SK-N-SH (cell line): Measurements from ENCODE around the gene GALE. TPM values are rescaled to one million over a fixed set of nuclear protein-coding genes. Genes with fewer than 3 reads are reported as not detected.

Experiments used
- CTCF ChIA-PET: fragments of 300-600, 350-600 bp; formaldehyde crosslinking; extraction: SDS; loops from one replicate; lab custom pipeline; 2021; lab: Yijun Ruan, JAX
- POLR2A ChIA-PET: fragments of 350-600 bp; sonication (Branson Sonifier 250); formaldehyde crosslinking; extraction: SDS; loops from one replicate; lab custom pipeline; 2020; ENCODE audit warnings: antibody characterized with exemption, inconsistent platforms; lab: Yijun Ruan, JAX
- DNase-seq: peaks from one replicate; pipeline ENCODE4 v3.0.0; 2012
- H2AFZ ChIP-seq: fragments of 200-600 bp; sonication (generic); 2 replicates; pipeline ENCODE4 v1.8.1; 2016; ENCODE audit warnings: antibody characterized with exemption, mild to moderate bottlenecking, low read depth
- H3F3A ChIP-seq: fragments of 200-600 bp; sonication (generic); replicated peaks from 2 replicates; pipeline ENCODE3; 2016; ENCODE audit warnings: antibody characterized with exemption, mild to moderate bottlenecking; ENCODE audit not compliant: insufficient read depth
- H3K27ac ChIP-seq, 2 experiments: fragments of 200-500 bp in 1 of 2; fragments of 200-600 bp in 1 of 2; sonication (Bioruptor generic) in 1 of 2; sonication (generic), shearing (Covaris generic) in 1 of 2; 2 replicates each; pipeline versions ENCODE4 v1.5.1 to v1.6.1; 2014 to 2016; ENCODE audit warnings: low read depth in 2 of 2, inconsistent platforms in 1 of 2, low read length in 1 of 2, mild to moderate bottlenecking in 1 of 2, mixed read lengths in 1 of 2
- H3K27me3 ChIP-seq: fragments of 200-600 bp; sonication (generic), shearing (Covaris generic); 2 replicates; pipeline ENCODE4 v1.6.1; 2016; ENCODE audit warnings: mixed run types; ENCODE audit not compliant: insufficient read depth
- H3K36me3 ChIP-seq, 2 experiments: fragments of 200-500 bp in 1 of 2; fragments of 200-600 bp in 1 of 2; sonication (Bioruptor generic) in 1 of 2; sonication (generic) in 1 of 2; replicated peaks in 1 of 2; 2 replicates each; pipeline versions ENCODE3 to v1.5.1; 2014 to 2016; ENCODE audit warnings: low read length in 1 of 2, mild to moderate bottlenecking in 1 of 2; ENCODE audit not compliant: insufficient read depth in 2 of 2, control insufficient read depth in 1 of 2
- H3K4me1 ChIP-seq, 2 experiments: fragments of 200-500 bp in 1 of 2; fragments of 200-600 bp in 1 of 2; sonication (Bioruptor generic) in 1 of 2; sonication (generic), shearing (Covaris generic) in 1 of 2; 2 replicates each; pipeline versions ENCODE4 v1.5.1 to v1.6.1; 2014 to 2016; ENCODE audit warnings: low read depth in 1 of 2, low read length in 1 of 2, mixed run types in 1 of 2; ENCODE audit not compliant: insufficient read depth in 2 of 2, control insufficient read depth in 1 of 2
- H3K4me2 ChIP-seq: fragments of 200-600 bp; sonication (generic), shearing (Covaris generic); 2 replicates; pipeline ENCODE4 v1.6.1; 2017; ENCODE audit warnings: mixed run types
- H3K4me3 ChIP-seq, 2 experiments: fragments of 200-500 bp in 1 of 2; fragments of 200-600 bp in 1 of 2; sonication (Bioruptor generic) in 1 of 2; sonication (generic), shearing (Covaris generic) in 1 of 2; 2 replicates each; pipeline versions ENCODE4 v1.5.1 to v1.8.1; 2014 to 2016; ENCODE audit warnings: low read depth in 2 of 2, inconsistent platforms in 1 of 2, low read length in 1 of 2, mild to moderate bottlenecking in 1 of 2, mixed read lengths in 1 of 2, moderate library complexity in 1 of 2
- H3K79me2 ChIP-seq: fragments of 200-600 bp; sonication (generic); 2 replicates; pipeline ENCODE4 v1.8.1; 2017; ENCODE audit warnings: mild to moderate bottlenecking; ENCODE audit not compliant: insufficient read depth
- H3K9ac ChIP-seq: fragments of 200-600 bp; sonication (generic); 2 replicates; pipeline ENCODE4 v1.6.1; 2017; ENCODE audit warnings: mixed run types
- H3K9me2 ChIP-seq: fragments of 200-600 bp; sonication (generic); 2 replicates; pipeline ENCODE4 v1.6.1; 2017; ENCODE audit warnings: mixed run types
- H3K9me3 ChIP-seq: fragments of 200-600 bp; sonication (generic); 2 replicates; pipeline ENCODE4 v1.6.1; 2017; ENCODE audit warnings: mixed run types, mild to moderate bottlenecking, moderate library complexity
- H4K20me1 ChIP-seq: fragments of 200-600 bp; sonication (generic); 2 replicates; pipeline ENCODE4 v1.6.1; 2017; ENCODE audit warnings: mild to moderate bottlenecking, mixed run types; ENCODE audit not compliant: insufficient read depth
- CHD2 ChIP-seq: fragments of 150-350 bp; IDR thresholded peaks from 2 replicates; pipeline ENCODE4 v1.6.1; 2018; ENCODE audit warnings: low read length; ENCODE audit not compliant: partially characterized antibody
- JUND ChIP-seq: IDR thresholded peaks from 2 replicates; pipeline ENCODE4 v1.4.0; 2012
- MAX ChIP-seq: IDR thresholded peaks from 2 replicates; pipeline ENCODE4 v1.4.0; 2012; ENCODE audit warnings: low read depth
- MXI1 ChIP-seq: IDR thresholded peaks from 2 replicates; pipeline ENCODE4 v1.6.1; 2012; ENCODE audit warnings: mild to moderate bottlenecking, low read depth, low read length, improper control_type of control experiment
- RCOR1 ChIP-seq: fragments of 150-350 bp; IDR thresholded peaks from 2 replicates; pipeline ENCODE4 v1.6.1; 2017; ENCODE audit warnings: antibody characterized with exemption, low read length
- WGBS: methylation state at CpG from one replicate; pipeline ENCODE4 v1.1.6; 2017; ENCODE audit warnings: low lambda C conversion rate; 5-methylcytosine and 5-hydroxymethylcytosine counted together
- polyA plus RNA-seq, 3 experiments: library from polyadenylated mRNA; depleted of rRNA; stranded (reverse); fragments of >200 nt; gene quantifications; 2 replicates each; pipeline ENCODE4 v1.2.3, GENCODE V29; 2012
- TF ChIP-seq, protein P1 (sequence below): fragments of 150-350 bp; IDR thresholded peaks from 2 replicates; pipeline ENCODE4 v1.6.1; 2016; ENCODE audit warnings: mild to moderate bottlenecking, low read depth, low read length

Gene GALE
- polyA plus RNA-seq, 1 of the 3 experiments (the other 2 are of a cell fraction): 71.7 TPM

- Histone ChIP-seq H3K9ac (no peak overlapping the region), H2AFZ (no peak overlapping the region), H3K27me3 (no peaks in the 10 kb centered on the region), H4K20me1 (no peaks in the 10 kb centered on the region), H3K9me2 (no peaks in the 10 kb centered on the region), H3K27ac (peak overlapping the region in 1 of 2 experiments; percentile 89; a peak in 2 of 4 replicates), H3K9me3 (no peaks in the 10 kb centered on the region), H3K4me1 (peaks cover 5 to 30% of the 10 kb centered on the region in 2 experiments; a peak in 1 of 4 replicates), H3K36me3 (peaks cover 5 to 12% of the 10 kb centered on the region in 2 experiments), H3K4me3 (no peak overlapping the region; a peak in 1 of 4 replicates), H3F3A (peaks cover 15% of the 10 kb centered on the region), H3K79me2 (no peaks in the 10 kb centered on the region; the same call in 1 of the 2 replicates), H3K4me2 (peak overlapping the region; percentile 100)
- ChIA-PET CTCF (interaction anchor here (0.9 to 5.7 kb wide), 9 partner anchors 8 to 227 kb away, joined by 3 to 47 read pairs (median 4); no protein-coding TSS in a partner anchor), POLR2A (interaction anchor here (0.9 to 4.1 kb wide), 6 partner anchors 10 to 157 kb away, joined by 3 to 24 read pairs (median 5); partner anchors contain the start of genes HMGCL, LYPLA2, PITHD1 and PNRC2)
- peak; percentile 21 for TF ChIP-seq CHD2
- no peak for TF ChIP-seq JUND
- TF ChIP-seq RCOR1: peak; percentile 35; the same call in 1 of the 2 replicates
- TF ChIP-seq MAX: no peak
- 68% methylated on average over 8 of the region's 10 CpGs for WGBS
- DNase-seq: peak; percentile 39
Measured at GRCh38 chr1:23801876-23802275, 1.3 kb upstream of the GALE start.

- CTCF ChIA-PET: interaction anchor here (0.9 to 5.7 kb wide), 10 partner anchors 9 to 227 kb away, joined by 3 to 47 read pairs (median 4); partner anchors contain the start of gene FUCA1
- Histone ChIP-seq H2AFZ (peak overlapping the region; percentile 98), H3K9ac (peak overlapping the region; percentile 72)
Measured at GRCh38 chr1:23801338-23801748, 789 bp upstream of the GALE start.

More at GRCh38 chr1:23801338-23801748, 789 bp upstream of the GALE start:
- DNase-seq: peak; percentile 37
- Histone ChIP-seq H3K4me3 (peak overlapping the region; percentile 71 to 89), H3K36me3 (peaks cover 5 to 18% of the 10 kb centered on the region in 2 experiments), H3K4me1 (peaks cover 5 to 30% of the 10 kb centered on the region in 2 experiments; a peak in 1 of 4 replicates), H3K4me2 (peak overlapping the region; percentile 100), H4K20me1 (no peaks in the 10 kb centered on the region), H3K27me3 (no peaks in the 10 kb centered on the region), H3K9me2 (no peaks in the 10 kb centered on the region), H3K79me2 (no peaks in the 10 kb centered on the region; the same call in 1 of the 2 replicates), H3K9me3 (no peaks in the 10 kb centered on the region), H3K27ac (peak overlapping the region; percentile 73 to 89; a peak in 3 of 4 replicates), H3F3A (peaks cover 15% of the 10 kb centered on the region)
- POLR2A ChIA-PET: interaction anchor here (1.5 to 4.1 kb wide), 5 partner anchors 10 to 158 kb away, joined by 3 to 24 read pairs (median 7); partner anchors contain the start of genes HMGCL, LYPLA2, PITHD1 and PNRC2
- WGBS: 29% methylated on average over 7 of the region's 19 CpGs
- TF ChIP-seq, protein P1, sequence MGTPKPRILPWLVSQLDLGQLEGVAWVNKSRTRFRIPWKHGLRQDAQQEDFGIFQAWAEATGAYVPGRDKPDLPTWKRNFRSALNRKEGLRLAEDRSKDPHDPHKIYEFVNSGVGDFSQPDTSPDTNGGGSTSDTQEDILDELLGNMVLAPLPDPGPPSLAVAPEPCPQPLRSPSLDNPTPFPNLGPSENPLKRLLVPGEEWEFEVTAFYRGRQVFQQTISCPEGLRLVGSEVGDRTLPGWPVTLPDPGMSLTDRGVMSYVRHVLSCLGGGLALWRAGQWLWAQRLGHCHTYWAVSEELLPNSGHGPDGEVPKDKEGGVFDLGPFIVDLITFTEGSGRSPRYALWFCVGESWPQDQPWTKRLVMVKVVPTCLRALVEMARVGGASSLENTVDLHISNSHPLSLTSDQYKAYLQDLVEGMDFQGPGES: no peak
- TF ChIP-seq MXI1: peak; percentile 42; the same call in 1 of the 2 replicates
